H54 (cell line): ENCODE data around the gene GADL1.

Experiments
- DNase-seq: peaks from one replicate; pipeline ENCODE4 v3.0.0; 2011; ENCODE audit warnings: low spot score, mixed read lengths; ENCODE audit not compliant: insufficient read length
- FAIRE-seq: peaks from 3 replicates; lab custom pipeline; 2011; peaks lifted over from hg19 to GRCh38; lab: Jason Lieb, UNC
- POLR2A ChIP-seq: IDR thresholded peaks from 2 replicates; pipeline ENCODE4 v1.6.1; 2011; ENCODE audit warnings: low read depth, mild to moderate bottlenecking, low read length

The GADL1 gene

DNA sequence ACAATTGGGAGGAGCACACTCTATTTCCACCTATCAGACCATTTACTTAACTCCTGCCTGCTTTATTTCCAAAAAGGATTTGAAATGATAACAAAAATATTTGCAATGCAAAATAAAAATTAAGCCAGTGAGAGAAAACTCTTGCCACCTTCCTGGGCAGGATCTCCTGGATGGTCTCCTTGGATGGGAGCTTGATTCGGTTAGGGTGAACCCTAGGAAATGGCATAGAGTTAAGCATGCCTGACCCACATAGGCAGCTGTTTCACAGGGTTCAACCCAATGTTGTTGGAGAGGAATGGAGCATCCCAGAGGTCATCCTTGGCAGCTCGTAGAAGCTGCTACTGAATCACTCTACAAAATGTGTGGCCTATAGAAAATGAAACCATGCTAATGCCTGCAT, 204.3 kb downstream of the GADL1 start:
- no peak for TF ChIP-seq POLR2A
- FAIRE-seq (no peak), DNase-seq (no peak)

DNA sequence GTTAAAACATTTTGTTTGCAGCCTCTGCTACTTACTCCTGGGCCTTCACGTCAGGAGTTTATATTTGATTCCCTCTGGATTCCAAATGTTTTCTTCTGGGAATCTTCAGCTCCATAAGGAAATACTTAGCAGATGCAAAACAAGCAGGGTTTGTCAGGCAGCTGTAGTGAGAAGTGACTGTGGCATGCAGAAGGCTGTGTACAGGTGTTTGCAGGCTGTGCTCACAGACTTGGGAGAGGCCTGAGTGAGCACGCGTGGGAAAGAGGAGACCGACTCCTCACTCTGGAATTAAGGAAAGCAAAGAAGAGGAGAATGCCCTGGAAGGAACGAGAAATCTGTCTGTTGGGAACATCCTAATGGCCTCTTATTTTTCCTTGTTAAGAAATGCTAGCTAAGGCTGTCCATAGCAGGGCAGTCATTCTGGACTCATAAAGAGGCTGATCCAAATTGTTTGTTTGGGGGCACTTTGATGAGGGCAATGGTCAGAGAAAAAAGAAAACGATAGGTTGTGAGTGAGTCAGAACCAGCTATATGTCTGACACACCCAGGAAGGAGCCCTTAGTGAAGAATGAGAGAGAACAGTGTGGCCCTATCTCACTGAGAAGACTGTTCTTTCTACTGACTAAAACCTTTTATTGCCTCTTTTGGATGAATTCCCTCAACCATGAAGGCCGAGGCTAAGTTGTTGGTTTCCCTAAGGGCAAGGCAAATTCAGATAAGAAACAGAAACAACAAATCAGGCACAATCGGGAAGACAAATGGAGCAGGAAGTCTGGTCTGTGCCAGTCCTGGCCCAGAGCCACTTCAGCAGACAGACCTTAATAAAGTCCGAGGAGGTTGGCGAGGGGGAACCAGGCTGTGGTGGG, 205.5 kb downstream of the GADL1 start:
- peak; percentile 42 for DNase-seq
- peak; percentile 94 for FAIRE-seq
- TF ChIP-seq POLR2A = no peak

DNA sequence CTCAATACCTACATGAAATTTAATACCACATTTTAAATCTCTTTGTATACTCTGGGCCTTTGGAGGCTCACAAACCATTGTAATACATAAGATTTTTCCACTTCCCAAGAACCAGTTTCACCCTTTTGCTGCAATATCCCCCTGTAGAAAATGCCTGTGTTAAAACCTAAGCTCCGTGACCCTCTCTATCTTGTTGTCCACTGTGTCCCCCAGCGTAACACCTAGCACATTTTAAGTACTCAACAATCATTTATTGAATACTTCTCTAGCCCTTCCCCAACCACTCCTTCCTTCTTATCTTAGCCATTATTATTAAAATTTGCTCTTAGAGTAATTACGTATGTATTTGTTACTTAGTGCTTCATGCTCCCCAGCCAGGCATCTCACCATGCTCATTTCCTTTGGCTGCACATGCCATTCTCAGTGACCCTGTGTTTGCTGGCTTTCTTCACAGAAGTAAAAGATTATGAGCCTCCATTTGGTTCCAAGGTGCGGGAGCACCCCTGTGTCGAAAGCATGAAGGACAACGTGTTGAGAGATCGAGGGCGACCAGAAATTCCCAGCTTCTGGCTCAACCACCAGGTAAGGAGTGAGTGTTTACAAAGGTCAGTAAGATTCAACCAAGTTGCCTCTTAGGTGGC, 206.4 kb downstream of the GADL1 start:
- no peak for FAIRE-seq
- TF ChIP-seq POLR2A = no peak

DNA sequence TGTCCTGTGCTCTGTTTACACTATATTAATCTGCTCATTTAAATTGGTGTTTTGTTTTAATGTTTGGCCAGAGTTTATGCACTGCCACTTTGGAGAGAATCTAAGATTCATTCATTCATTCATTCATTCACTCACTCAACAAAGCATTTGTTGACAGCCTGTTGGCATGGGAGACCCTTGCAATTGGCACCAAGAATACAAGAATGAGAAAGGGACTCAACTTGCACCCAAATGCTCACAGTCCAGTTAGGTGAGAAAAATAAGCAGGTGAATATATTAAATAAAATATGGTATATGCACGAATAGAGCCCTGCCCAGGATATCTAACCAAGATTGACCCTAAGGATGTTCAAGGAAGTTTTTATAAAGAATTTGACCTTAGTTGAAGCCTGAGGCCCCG, 207.7 kb downstream of the GADL1 start:
- TF ChIP-seq POLR2A = no peak
- FAIRE-seq (no peak), DNase-seq (no peak)

More for the DNA sequence above, 206.4 kb downstream of the GADL1 start:
- DNase-seq = no peak

DNA sequence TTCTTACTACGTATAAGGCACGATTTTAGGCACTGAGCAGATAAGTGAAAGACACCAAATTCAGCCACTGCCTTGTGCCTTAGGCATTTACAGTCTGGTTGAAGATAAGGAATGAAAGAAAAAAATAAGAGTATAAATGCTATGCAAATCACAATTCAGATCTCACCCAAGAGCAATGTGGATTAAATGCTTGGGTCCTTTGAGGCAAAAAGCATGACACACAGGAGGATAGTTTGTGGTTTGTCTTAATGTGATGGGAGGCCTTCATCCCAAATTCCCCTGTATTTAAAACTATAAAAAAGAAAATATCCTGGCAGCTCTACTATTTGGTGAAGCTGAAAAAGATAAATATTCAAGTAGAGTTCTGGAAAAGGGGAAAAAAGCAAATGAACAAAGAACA, 208.3 kb downstream of the GADL1 start:
- DNase-seq (no peak), FAIRE-seq (no peak)
- no peak for TF ChIP-seq POLR2A

DNA sequence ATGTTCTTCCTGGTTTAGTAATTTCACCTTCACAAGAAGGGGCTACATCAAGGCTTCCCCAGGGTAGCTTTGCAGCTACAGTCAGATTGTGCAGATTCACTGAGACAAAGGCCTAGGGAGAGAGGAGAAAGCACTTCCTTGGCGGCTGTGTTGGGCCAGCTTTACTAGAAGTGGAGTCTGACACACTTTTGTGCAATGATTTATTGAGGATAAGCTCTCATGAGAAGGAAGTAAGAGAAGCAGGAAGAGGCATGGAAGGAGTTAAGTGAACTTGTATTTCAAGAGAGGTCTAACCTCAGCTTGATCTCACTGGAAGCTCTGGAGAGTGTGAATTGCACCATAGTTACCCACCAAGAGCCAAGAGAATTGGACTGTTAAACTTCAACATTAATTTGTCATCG, 209.2 kb downstream of the GADL1 start:
- FAIRE-seq (no peak), DNase-seq (no peak)
- no peak for TF ChIP-seq POLR2A

DNA sequence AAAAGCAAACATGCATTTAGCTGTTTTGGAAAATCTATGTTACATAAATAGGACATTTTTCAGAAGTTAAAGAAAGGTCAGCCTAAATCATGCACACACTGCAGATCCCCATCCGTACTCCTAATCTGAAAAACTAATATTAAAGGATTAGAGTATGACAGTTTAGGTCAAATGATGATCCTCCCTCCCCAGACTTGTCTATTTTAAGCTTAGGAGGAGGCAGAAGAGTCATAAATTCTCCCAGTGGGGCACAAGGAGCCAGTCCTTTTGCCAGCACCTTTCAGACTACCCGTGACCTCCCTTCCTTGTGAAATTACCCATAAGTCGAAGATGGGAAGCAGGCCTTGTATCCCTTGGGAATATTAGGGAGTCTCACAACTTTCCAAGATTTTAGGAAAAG, 210.1 kb downstream of the GADL1 start:
- no peak for TF ChIP-seq POLR2A
- FAIRE-seq (no peak), DNase-seq (no peak)

DNA sequence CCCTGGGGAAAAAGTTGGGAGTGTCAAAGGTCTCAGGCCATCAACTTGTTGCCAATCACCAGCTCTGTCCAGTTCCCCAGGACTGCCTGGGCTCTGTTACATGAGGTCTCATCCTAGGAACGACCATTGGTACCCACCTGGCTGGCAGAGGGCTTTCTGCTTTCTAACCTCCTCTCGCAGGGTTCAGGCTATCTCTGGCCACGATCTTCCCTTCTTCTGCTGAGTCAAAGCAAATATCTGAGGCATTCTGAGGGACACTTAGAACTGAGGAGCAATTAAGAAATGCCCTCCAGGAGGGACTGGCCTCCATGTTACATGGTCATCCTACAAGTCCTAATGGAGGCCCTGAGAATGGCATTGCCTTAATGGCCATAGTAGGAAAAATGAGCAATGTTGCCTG, 210.7 kb downstream of the GADL1 start:
- no peak for TF ChIP-seq POLR2A
- FAIRE-seq (no peak), DNase-seq (no peak)

DNA sequence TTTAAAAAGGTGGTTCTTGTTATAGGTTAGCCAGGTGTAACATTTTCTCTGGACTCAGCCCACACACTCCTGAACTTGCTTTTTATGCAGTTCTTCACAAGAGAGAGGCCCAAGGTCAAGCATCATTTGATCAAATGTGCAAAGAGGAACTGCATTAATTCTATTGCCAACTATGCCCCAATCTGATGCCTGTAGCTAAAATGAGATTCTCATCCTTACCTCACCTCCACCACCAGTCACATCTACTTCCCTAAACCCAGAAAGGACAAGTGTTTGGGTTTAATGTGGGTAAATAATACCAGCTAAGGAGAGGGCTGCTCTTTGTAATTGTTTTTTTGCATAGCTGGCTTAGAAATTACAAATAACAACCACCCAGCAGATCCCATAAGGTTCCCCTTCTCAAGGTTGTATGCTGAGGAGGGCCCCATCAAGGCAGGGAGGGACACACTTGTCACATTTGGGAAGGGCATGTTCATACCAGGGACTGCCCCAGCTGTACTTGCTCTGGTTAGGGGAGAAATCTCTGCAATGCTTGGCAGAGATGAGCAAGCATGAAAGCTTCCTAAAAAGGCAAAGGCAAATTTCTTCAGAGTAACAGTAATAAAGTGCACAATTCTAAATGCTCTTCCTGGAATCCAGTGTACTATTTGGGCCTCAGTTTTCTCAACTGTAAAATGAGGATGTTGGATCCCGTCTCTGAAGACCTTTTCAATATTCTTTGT, 211.9 kb downstream of the GADL1 start:
- FAIRE-seq = no peak
- no peak for TF ChIP-seq POLR2A
- DNase-seq = no peak

DNA sequence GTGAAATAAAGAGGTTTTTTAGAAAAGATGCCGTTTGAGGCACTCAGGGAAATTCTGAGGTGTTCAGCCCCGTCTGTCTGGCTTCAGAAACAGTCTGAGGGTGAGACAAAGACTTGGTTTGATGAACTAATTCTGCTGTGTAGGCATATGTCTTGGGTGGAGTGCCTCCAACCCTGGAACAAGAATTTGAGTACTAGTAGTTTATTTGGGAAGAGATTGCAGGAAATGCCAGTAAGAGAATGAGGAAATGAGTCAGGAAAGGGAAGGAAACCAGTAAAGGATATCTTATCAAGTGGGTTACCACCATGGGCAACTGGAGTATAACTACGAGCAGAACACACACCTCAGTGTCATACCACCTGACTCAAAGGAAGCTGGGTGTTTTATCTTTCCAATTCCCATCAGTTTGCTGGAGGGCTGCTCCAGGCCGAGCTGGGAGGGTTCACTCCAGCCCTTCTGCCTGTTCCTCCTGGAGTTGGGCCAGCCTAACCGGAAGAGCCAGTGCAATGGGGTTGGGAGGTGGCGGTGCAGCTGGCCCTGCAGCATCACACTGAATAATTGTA, 212.7 kb downstream of the GADL1 start:
- no peak for TF ChIP-seq POLR2A
- DNase-seq = no peak
- peak; percentile 75 for FAIRE-seq

DNA sequence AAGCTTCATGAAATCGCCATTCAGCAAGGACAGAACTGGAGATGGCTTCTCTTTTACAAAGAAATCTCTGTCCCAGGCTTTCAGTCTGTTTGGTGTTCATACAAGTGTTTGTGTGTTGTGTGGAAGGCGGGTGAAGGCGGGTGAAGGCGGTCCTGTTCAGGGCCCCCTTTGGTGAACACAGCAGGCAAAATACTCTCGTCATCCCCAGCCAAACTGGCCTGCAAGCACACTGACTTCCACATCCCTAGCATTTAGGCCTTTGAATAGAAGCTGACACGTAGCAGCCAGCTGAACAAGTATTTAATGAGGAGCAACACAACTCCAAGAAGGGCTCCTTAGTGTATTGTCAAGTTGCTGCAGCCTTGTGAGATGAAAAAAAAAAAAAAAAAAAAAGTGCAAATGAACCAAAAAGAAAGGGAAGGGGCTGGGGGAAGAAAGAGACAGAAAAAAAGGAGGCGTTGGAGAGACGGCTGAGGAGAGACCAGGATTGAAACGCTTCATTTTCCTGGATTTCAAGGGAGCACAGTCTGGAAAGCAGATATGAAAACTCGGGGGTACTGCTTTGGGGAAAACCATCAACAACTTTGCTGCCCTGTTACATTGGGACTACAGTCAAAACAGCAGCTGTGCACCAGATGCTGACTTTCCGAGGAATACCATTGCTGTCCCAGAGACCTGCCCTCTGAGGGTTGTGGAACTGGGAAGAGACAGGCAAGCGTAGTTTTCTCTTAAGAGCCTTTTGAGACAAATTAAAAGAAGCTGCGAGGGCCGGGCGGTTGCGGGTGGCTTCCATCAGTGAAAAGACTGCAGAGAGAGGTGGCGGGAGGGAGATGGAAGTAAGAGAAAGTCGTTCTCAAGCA, 213.4 kb downstream of the GADL1 start:
- TF ChIP-seq POLR2A = no peak
- no peak for DNase-seq
- FAIRE-seq = no peak

DNA sequence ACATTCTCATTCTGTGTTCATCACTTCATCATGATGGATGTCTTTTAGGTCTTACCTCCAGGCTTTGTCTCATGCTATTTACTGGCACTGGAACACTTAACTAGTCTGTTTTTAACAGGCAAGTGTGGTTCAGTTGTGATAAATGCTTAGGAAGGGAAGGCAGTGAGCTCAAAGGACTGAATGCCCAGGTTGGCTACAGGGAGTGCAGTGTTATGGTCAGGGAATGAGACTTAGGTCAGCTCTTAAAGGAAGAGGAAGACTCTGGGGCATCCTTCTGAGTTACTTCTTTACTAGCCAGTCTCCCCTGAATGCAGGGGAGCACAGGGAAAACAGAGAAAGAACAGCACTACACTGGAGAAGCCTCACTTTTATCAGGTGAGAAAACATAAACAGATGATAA, 215.4 kb downstream of the GADL1 start:
- TF ChIP-seq POLR2A = no peak
- no peak for DNase-seq
- FAIRE-seq = no peak

DNA sequence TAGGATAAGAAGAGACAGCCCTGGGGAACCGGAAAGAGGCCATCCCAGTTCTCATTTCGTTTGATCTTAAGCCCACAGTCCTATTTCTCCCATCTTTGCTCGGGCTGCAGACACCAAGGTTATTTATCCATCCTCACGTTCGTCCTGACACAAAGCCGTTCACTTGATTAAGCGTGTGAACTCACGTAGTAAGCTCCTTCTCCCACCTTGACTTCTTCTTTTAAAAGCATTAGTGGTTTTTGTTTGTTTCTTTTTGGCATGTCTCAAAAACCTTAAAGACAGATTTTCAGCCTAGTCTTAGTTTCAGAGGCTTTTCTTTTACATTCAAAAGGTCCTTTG, 217.1 kb downstream of the GADL1 start:
- DNase-seq (no peak), FAIRE-seq (no peak)
- no peak for TF ChIP-seq POLR2A
